HG03280 (cell line): ENCODE measurements around the gene CDH15.

Experiments
- ATAC-seq: cut with Tn5 transposase; IDR thresholded peaks from one replicate; pipeline ENCODE4 v1.9.1; 2021; ENCODE audit warnings: mild to moderate bottlenecking, moderate library complexity; ENCODE audit not compliant: unreplicated experiment

The CDH15 gene

GRCh38 chr16:89197633-89198416 is 26.3 kb downstream of the CDH15 start:
- ATAC-seq: no peak

DNA sequence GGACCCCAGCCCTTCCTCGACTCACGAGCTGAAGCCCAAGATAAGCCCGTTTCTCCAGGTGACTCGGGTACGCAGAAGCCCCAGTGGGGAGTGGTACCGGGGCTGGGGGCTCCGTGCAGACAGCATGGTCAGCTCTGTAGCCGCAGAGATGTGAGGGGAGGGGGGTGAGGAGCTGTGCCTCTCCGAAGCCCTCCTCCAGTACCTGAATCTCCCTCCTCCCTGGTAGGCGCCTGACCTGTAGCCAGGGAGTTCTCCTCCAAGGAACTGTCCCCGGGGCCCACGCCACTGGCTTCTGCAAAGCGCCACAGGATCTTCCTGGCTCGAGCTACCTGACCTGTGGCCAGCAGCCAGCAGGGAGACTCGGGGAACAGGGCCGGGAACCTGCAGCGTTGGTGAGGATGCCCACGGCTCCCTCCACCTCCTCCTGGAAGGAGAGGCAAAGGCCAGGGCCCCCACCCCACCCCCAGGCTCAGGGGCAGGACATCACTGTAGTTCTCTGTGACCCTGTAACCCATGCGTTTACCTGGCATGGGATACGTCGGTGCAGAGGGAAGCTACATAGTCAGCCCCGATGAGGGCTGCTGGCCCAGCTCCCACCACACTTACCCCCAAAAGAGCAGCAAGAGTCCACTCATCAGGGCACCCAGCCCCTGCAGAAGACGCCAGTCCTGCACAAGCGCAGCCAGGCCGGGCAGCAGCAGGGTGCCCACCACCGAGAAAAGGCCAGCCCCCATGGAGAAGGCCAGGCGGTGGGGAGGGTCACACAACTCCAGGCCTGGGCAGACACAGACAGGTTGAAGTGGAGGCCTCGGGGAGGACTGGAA is 27.1 kb downstream of the CDH15 start:
- no peak for ATAC-seq

DNA sequence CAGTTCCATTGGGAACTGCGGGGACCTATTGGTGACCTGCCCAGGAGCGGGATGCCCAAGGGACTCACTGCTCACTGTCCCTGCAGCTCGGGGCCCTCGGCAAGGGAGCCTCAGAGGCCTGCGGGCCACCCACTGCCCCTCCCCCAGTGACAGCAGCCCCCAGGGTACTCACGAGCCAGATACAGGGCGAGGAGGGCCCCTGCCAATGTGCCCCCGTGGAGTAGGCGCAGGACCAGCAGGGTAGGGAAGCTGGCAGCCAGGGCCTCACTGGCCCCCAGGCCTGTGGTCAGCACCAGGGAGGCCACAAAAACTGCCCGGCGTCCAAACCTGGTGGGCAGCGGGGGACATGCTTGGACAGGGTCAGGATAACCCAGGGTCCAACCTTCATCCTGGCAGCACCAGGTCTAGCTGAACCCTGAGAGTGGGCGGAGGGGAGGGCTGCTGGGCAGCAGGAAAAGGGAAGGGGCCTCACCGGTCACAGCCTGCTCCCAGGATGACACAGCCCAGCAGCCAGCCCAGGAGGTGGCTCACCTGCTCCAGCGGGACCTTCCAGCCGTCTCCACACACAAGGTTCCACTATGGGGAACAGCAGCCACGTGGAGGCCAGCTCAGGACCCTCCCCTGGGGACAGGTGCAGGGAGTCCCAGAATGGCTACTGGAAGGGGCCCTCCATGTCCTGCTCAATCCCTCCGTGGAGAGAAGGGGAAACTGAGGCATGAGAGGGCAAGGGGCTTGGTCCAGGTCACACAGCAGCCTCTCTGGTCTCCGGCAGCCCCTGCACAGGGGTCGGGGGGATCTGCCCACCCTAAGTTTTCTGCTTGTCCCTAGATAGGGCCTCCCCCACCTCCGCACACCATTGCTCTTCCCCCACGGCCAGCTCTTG is 27.9 kb downstream of the CDH15 start:
- no peak for ATAC-seq

DNA sequence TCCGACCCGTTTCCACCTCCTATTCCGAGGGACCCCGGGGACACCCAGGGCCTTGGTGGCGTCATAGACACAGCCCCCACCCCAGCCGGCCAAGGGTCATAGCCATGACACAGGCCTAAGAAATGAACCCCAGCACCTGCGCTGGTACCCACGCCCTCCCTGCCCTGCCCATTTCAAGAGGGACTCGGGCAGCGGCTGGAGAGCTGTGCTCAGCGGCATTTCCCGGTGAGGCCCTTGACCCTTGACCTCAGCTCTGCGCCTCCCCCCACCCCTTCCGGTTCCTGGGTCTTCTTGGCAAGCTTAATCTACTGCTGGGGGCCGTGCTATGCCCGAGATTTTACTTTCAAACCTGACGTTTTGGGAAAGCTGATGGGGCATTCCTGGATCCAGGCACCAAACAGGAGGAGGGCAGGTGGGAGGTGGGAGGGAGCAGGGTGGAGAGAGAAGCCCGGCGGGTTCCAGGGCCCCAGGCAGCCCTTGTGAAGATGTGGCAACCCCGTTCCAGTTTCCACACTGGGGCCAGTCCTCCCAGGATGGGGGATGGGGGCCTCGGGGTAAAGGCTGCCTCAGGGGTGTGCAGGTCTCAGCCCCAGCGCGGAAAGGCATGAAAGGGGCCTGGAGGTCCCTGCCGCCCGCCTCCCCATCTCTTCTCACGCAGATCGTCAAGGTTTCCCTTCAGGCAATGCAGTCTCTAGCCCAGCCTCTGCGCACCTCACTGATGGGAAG is 28.7 kb downstream of the CDH15 start, which contains the start of gene SLC22A31:
TSS of gene SLC22A31 (minus strand) at position 414 of the 726 bp plus-strand sequence. CDS start at position 378, 36 bp downstream.
- no peak for ATAC-seq

GRCh38 chr16:89200850-89201411 is 29.4 kb downstream of the CDH15 start:
- no peak for ATAC-seq

GRCh38 chr16:89201439-89202377 is 30.2 kb downstream of the CDH15 start:
- no peak for ATAC-seq

- ATAC-seq: no peak
Observed at GRCh38 chr16:89202422-89203215, 31.1 kb downstream of the CDH15 start.

- no peak for ATAC-seq
Observed at GRCh38 chr16:89207993-89208392, 36.4 kb downstream of the CDH15 start.

GRCh38 chr16:89209522-89210044 is 38.0 kb downstream of the CDH15 start:
- ATAC-seq: no peak

- no peak for ATAC-seq
Observed at GRCh38 chr16:89210165-89210903, 38.8 kb downstream of the CDH15 start.

DNA sequence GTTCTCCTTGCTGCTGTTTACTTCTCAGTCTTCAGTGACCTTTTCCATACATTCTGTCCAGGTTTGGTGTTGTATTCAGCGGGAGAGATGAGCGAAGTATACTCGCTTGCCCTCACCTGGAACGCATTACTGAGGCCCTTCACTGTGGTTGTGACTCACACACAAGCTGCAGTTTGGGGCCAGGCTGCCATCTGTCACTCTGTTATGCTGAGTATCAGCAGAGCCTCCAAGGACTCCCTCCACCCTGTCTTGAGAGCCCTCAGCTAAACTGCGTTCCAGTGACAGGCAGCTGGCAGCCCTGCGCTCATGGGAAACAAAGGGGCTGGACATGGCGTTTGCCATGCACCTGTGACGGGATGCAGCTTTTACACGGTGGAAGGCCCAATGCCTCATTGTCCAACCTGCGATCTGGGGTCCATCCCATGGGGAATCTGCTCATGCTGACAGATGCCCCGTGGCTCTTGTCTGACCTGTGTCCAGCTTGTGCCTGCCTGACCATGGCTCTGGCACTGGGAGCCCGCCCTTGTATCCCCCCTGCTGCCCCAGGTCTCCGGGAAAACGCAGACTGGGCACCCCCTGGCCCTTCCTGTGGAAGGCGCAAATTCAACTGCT is 39.5 kb downstream of the CDH15 start:
- ATAC-seq: no peak

DNA sequence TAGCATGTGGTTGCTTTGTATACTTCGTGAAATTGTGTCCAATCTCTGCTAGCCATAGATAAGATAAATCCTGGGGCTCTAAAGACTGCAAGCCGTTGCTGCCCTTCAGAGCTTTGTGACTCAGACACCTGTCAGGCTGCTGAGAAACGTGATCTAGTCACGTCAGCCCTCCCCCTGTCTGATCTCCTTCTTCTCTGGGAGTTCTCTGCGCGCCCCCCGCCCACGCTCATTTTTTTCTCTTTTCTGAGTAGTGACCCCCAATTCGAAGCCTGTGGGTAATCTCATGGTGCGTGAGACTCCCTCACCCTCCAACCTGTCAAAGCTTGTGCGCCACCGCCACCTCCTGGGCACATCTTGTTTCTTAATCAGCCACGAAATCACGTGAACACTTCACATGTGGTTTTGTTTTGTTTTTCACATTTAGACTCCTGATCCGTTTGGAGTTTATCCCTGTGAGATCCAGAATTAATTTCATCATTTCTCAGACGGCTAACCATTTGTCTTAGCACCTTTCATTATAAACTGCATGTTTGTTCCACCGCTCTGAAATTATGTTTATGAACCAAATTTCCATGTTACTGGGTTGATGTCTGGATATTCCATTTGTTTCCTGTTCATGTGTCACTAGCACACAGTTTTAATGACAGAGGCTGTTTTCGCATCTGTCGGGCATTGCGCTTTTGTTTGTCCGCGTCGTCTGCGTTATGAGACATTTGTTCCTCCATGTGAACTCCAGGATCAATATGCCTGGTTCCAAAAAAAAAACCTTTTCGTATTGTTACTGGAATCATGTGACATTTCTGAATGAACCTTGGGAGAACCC is 45.0 kb downstream of the CDH15 start:
- ATAC-seq: no peak

DNA sequence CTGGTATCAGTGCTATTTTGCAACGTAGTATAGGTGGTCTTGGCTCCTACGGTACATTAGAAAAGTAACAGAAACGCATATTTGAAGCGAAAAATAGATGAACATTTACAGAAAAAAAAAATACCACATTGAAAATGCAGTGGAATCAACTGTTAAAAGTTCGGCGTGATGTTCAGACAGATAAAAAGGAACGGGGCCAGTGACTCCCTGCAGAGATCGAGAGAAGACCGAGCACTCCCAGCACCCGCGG is 45.5 kb downstream of the CDH15 start:
- no peak for ATAC-seq

- peak; percentile 90 for ATAC-seq
Observed at GRCh38 chr16:89217388-89218191, 46.0 kb downstream of the CDH15 start, which contains the start of gene ZNF778. ZNF778 (plus strand) TSS chr16:89217703; CDS start chr16:89221128, 3,425 bp downstream.

GRCh38 chr16:89219365-89219764 is 47.8 kb downstream of the CDH15 start:
- ATAC-seq: no peak
